Tibial nerve (tissue), 4 donors: ENCODE results near the gene OSCP1. TPM values are rescaled to one million over a fixed set of nuclear protein-coding genes. Genes with fewer than 3 reads are reported as not detected.

Experiments
- DNase-seq, 2 donors: peaks; one replicate each; pipeline ENCODE4 v3.0.0-alpha.2; 2019; ENCODE audit warnings: low spot score in 2 of 2
- H3K27ac ChIP-seq, 4 donors: fragments of 200-600 bp; sonication (generic) in 3 of 4; one replicate each; pipeline ENCODE4 v1.5.1; 2017 to 2019; ENCODE audit warnings: mild to moderate bottlenecking in 1 of 4
- H3K27me3 ChIP-seq, 2 donors: fragments of 200-600 bp; sonication (generic) in 1 of 2; one replicate each; pipeline versions ENCODE4 v1.5.1 to v1.6.0; 2017 to 2019
- H3K36me3 ChIP-seq, 3 donors: fragments of 200-600 bp; sonication (generic); one replicate each; pipeline ENCODE4 v1.5.1; 2018 to 2019
- H3K4me1 ChIP-seq, 4 donors: fragments of 200-600 bp; sonication (generic) in 3 of 4; one replicate each; pipeline ENCODE4 v1.5.1; 2017 to 2019
- H3K4me3 ChIP-seq, 4 donors: fragments of 200-600 bp; sonication (generic) in 3 of 4; one replicate each; pipeline ENCODE4 v1.5.1; 2017 to 2019; ENCODE audit warnings: mild to moderate bottlenecking in 1 of 4, moderate library complexity in 1 of 4
- H3K9me3 ChIP-seq, 4 donors: fragments of 200-600 bp; sonication (generic) in 3 of 4; one replicate each; pipeline ENCODE4 v1.5.1; 2017 to 2019
- CTCF ChIP-seq, 5 experiments: fragments of 200-600 bp in 3 of 5; fragments of 450-650 bp in 2 of 5; sonication (generic) in 3 of 5; IDR thresholded peaks; one replicate each; pipeline ENCODE4 v1.5.1; 2016 to 2019; ENCODE audit warnings: antibody characterized with exemption in 5 of 5, mild to moderate bottlenecking in 3 of 5, moderate library complexity in 2 of 5
- EP300 ChIP-seq, 2 donors: sonication (generic); formaldehyde crosslinking; IDR thresholded peaks; one replicate each; pipeline ENCODE4 v1.6.1; 2017; ENCODE audit warnings: antibody characterized with exemption in 2 of 2, mild to moderate bottlenecking in 1 of 2
- POLR2A ChIP-seq, 2 donors: fragments of 450-650 bp; IDR thresholded peaks; one replicate each; pipeline ENCODE4 v1.6.1; 2017; ENCODE audit warnings: antibody characterized with exemption in 2 of 2, mild to moderate bottlenecking in 2 of 2, moderate library complexity in 2 of 2
- WGBS, 2 donors: methylation state at CpG; one replicate each; pipeline ENCODE4 v1.1.5; 2018; 5-methylcytosine and 5-hydroxymethylcytosine counted together
- total RNA-seq, 4 donors: library from RNA; depleted of rRNA; stranded (reverse); fragments of >200 nt; gene quantifications; one replicate each; pipeline ENCODE4 v1.1.0, GENCODE V29; 2016

The OSCP1 gene
- total RNA-seq, 4 donors from 2014 or later, result 7.2 to 32.4 (median 17.6) TPM

GRCh38 chr1:36466370-36467026, 16.2 kb upstream of the OSCP1 start:
- H3K36me3 ChIP-seq, result peaks cover 0 to 8% (median 0%) of the 10 kb centered on the region in 3 donors
- 75 to 89% methylated on average over 9 to 12 of the region's 12 CpGs for WGBS, 2 donors
- no peaks in the 10 kb centered on the region for H3K9me3 ChIP-seq
- no peaks in the 10 kb centered on the region for H3K27me3 ChIP-seq
- no peak overlapping the region for H3K27ac ChIP-seq
- DNase-seq, result no peak
- no peak overlapping the region for H3K4me3 ChIP-seq
- TF ChIP-seq POLR2A (IDR thresholded peaks at IDR 0.05), result no peak
- no peak for TF ChIP-seq CTCF (IDR thresholded peaks at IDR 0.05)
- no peak for TF ChIP-seq EP300 (IDR thresholded peaks at IDR 0.05)
- H3K4me1 ChIP-seq, result peaks cover 0 to 36% (median 9%) of the 10 kb centered on the region in 4 donors

DNA sequence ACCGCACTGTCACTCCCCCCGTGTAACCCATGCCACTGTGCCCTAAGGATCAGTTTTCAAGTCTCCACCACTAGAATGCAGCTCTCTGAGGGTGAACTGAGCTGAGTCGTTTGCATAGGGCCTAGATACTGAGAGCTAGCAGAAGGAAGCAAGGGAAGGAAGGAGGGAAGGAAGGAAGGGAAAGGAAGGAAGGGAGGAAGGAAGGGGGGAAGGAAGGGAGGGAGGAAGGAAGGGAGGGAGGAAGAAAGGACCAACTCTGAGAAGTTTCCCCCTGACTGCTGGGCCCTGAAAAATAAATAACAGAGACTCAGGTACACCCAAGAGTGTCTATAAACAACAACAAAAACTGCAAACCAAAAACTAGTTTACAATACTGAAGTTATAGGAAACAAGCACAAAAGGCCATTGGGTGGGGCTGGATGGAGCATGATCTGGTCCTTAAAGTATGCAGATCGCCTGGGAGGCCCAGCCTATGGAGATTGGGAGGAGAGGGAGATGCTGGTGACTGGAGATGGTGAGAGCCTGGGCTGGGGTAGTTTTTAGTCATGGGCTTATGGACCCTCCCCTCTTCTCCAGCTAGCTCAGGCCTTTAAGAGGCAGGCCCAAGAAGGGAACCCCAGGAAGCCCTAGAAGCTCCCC, 15.6 kb upstream of the OSCP1 start:
- H3K9me3 ChIP-seq, result no peaks in the 10 kb centered on the region
- DNase-seq, result no peak
- peaks cover 0 to 14% (median 2%) of the 10 kb centered on the region in 3 donors for H3K36me3 ChIP-seq
- no peaks in the 10 kb centered on the region for H3K27me3 ChIP-seq
- no peak overlapping the region for H3K27ac ChIP-seq
- WGBS, 2 donors, result 48 to 59% methylated on average over 4 of the region's 4 CpGs
- TF ChIP-seq EP300 (IDR thresholded peaks at IDR 0.05) (no peak), CTCF (IDR thresholded peaks at IDR 0.05) (no peak), POLR2A (IDR thresholded peaks at IDR 0.05) (no peak)
- H3K4me3 ChIP-seq, result no peak overlapping the region
- peaks cover 0 to 37% (median 9%) of the 10 kb centered on the region in 4 donors for H3K4me1 ChIP-seq

GRCh38 chr1:36464605-36465393, 14.5 kb upstream of the OSCP1 start:
- Histone ChIP-seq H3K36me3 (peaks cover 0 to 25% (median 4%) of the 10 kb centered on the region in 3 donors), H3K27ac (peak overlapping the region; percentile 92 to 97 (median 96)), H3K4me3 (peak overlapping the region; percentile 69 to 85 (median 81)), H3K4me1 (peaks cover 0 to 37% (median 9%) of the 10 kb centered on the region in 4 donors), H3K27me3 (no peaks in the 10 kb centered on the region), H3K9me3 (no peaks in the 10 kb centered on the region)
- DNase-seq, result peak in 1 of 2 donors; percentile 17
- WGBS, 2 donors, result 32 to 33% methylated on average over 13 of the region's 13 CpGs
- no peak for TF ChIP-seq POLR2A (IDR thresholded peaks at IDR 0.05)
- TF ChIP-seq EP300 (IDR thresholded peaks at IDR 0.05), result no peak
- no peak for TF ChIP-seq CTCF (IDR thresholded peaks at IDR 0.05)

GRCh38 chr1:36463803-36464604, 13.8 kb upstream of the OSCP1 start, which contains the start of gene MRPS15:
MRPS15 (minus strand) TSS chr1:36464384; CDS start chr1:36464275, 109 bp downstream.
- Histone ChIP-seq H3K4me1 (peaks cover 0 to 37% (median 9%) of the 10 kb centered on the region in 4 donors), H3K9me3 (no peaks in the 10 kb centered on the region), H3K4me3 (peak within 1 kb of the TSS; percentile 69 to 85 (median 81)), H3K27ac (peak within 1 kb of the TSS; percentile 92 to 97 (median 96)), H3K27me3 (no peaks in the 10 kb centered on the region), H3K36me3 (peaks cover 0 to 33% (median 4%) of the 10 kb centered on the region in 3 donors)
- peak; percentile 94 to 98 for DNase-seq
- 0 to 1% methylated on average over 43 to 65 of the region's 65 CpGs for WGBS, 2 donors
- peak in 1 of 5 experiments; percentile 32 for TF ChIP-seq CTCF (IDR thresholded peaks at IDR 0.05)
- peak; percentile 85 to 94 for TF ChIP-seq POLR2A (IDR thresholded peaks at IDR 0.05)
- TF ChIP-seq EP300 (IDR thresholded peaks at IDR 0.05), result peak; percentile 89 to 98
